GM19238 (cell line): ENCODE results near the gene MTFR1L.

Experiments used
- DNase-seq: peaks from one replicate; pipeline ENCODE4 v3.0.0; 2011; ENCODE audit warnings: low spot score; ENCODE audit not compliant: insufficient read length

Gene MTFR1L

GRCh38 chr1:25790472-25790871, 29.3 kb upstream of the MTFR1L start:
- DNase-seq, result no peak

- no peak for DNase-seq
These were observed 27.6 kb upstream of the MTFR1L start for GRCh38 chr1:25792115-25792514.

GRCh38 chr1:25793585-25794170, 26.1 kb upstream of the MTFR1L start:
- DNase-seq, result no peak

GRCh38 chr1:25794325-25794724, 25.4 kb upstream of the MTFR1L start:
- no peak for DNase-seq

- DNase-seq, result no peak
These were observed 24.5 kb upstream of the MTFR1L start for GRCh38 chr1:25795211-25795610.

- no peak for DNase-seq
These were observed 23.6 kb upstream of the MTFR1L start for GRCh38 chr1:25795946-25796810.

- no peak for DNase-seq
These were observed 22.8 kb upstream of the MTFR1L start for GRCh38 chr1:25796811-25797458.

- DNase-seq, result no peak
These were observed 21.8 kb upstream of the MTFR1L start for GRCh38 chr1:25797939-25798338.

GRCh38 chr1:25798666-25799351, 20.9 kb upstream of the MTFR1L start:
- no peak for DNase-seq

- DNase-seq, result no peak
These were observed 20.3 kb upstream of the MTFR1L start for GRCh38 chr1:25799352-25799934.

GRCh38 chr1:25799935-25800702, 19.6 kb upstream of the MTFR1L start, which contains the start of gene SELENON:
Gene SELENON, plus strand, starts transcription at chr1:25800193. Its CDS starts 38 bp downstream, at chr1:25800231.
- no peak for DNase-seq

- DNase-seq, result no peak
These were observed 18.9 kb upstream of the MTFR1L start for GRCh38 chr1:25800703-25801377.

GRCh38 chr1:25802915-25803314, 16.8 kb upstream of the MTFR1L start:
- peak; percentile 56 for DNase-seq

GRCh38 chr1:25803368-25803767, 16.4 kb upstream of the MTFR1L start:
- DNase-seq, result no peak

GRCh38 chr1:25804244-25804963, 15.3 kb upstream of the MTFR1L start:
- peak; percentile 69 for DNase-seq

- DNase-seq, result no peak
These were observed 14.5 kb upstream of the MTFR1L start for GRCh38 chr1:25804964-25805862.

GRCh38 chr1:25805863-25806225, 13.9 kb upstream of the MTFR1L start:
- DNase-seq, result no peak

- no peak for DNase-seq
These were observed 13.3 kb upstream of the MTFR1L start for GRCh38 chr1:25806418-25806817.
